K562 (cell line): ENCODE measurements around the gene CARD11. TPM values are rescaled to one million over a fixed set of nuclear protein-coding genes. Genes with fewer than 3 reads are reported as not detected.
A peak's percentile ranks its signal among the peaks of the same experiment; 100 is the strongest.

Experiments used
- ATAC-seq: fragments of 200-7000 bp; cut with Tn5 transposase; 3 replicates; pipeline ENCODE4 v1.9.1; 2020; ENCODE audit warnings: moderate library complexity
- BruUV-seq: library from RNA; stranded (reverse); fragments of 400-500 nt; replicated peaks from 2 replicates; lab custom pipeline; 2021; lab: Mats Ljungman, UMichigan
- CTCF ChIA-PET: fragments of 300-600 bp; formaldehyde crosslinking; extraction: SDS; loops from one replicate; lab custom pipeline; 2021; ENCODE audit warnings: low intra/inter-chr PET ratio; lab: Yijun Ruan, JAX
- POLR2A ChIA-PET: fragments of 300-600, 350-650 bp; sonication (Branson Sonifier 250); formaldehyde crosslinking; extraction: SDS; loops from one replicate; lab custom pipeline; 2021; ENCODE audit warnings: antibody characterized with exemption, inconsistent platforms; lab: Yijun Ruan, JAX
- DNase-seq, 4 experiments: peaks; one replicate each; pipeline versions ENCODE4 v3.0.0 to v3.0.0-alpha.2; 2011 to 2018; ENCODE audit warnings: low spot score in 3 of 4, mixed read lengths in 3 of 4; ENCODE audit errors: extremely low read depth in 1 of 4
- FAIRE-seq: peaks from 2 replicates; lab custom pipeline; 2011; peaks lifted over from hg19 to GRCh38; lab: Jason Lieb, UNC
- H2AFZ ChIP-seq: 2 replicates; pipeline ENCODE4 v1.6.0; 2011; ENCODE audit warnings: low read depth, low read length, control low read depth, inconsistent platforms
- H3K27ac ChIP-seq: fragments of 200-600 bp; 3 replicates; pipeline ENCODE4 v1.8.0; 2011; ENCODE audit warnings: low read depth, mild to moderate bottlenecking, control low read depth, inconsistent platforms, low read length, moderate library complexity, mixed read lengths; ENCODE audit errors: extremely low read depth
- H3K27me3 ChIP-seq, 2 experiments: fragments of 300-600 bp in 1 of 2; 2 replicates in 1 of 2; 3 replicates in 1 of 2; pipeline versions ENCODE4 v1.6.0 to v1.8.0; 2011; ENCODE audit warnings: inconsistent platforms in 2 of 2, low read length in 2 of 2, mild to moderate bottlenecking in 1 of 2, mixed read lengths in 1 of 2, moderate library complexity in 1 of 2; ENCODE audit not compliant: control insufficient read depth in 2 of 2, insufficient read depth in 2 of 2
- H3K36me3 ChIP-seq: fragments of 300-600 bp; 3 replicates; pipeline ENCODE4 v1.8.0; 2011; ENCODE audit warnings: mild to moderate bottlenecking, low read length, inconsistent platforms; ENCODE audit not compliant: control insufficient read depth, insufficient read depth
- H3K4me1 ChIP-seq, 2 experiments: fragments of 200-600 bp in 1 of 2; replicated peaks in 1 of 2; 2 replicates in 1 of 2; 3 replicates in 1 of 2; pipeline versions ENCODE4 v1.5.1 to v1.8.0; 2011; ENCODE audit warnings: inconsistent platforms in 2 of 2, low read length in 2 of 2, mild to moderate bottlenecking in 1 of 2, mixed read lengths in 1 of 2, moderate library complexity in 1 of 2; ENCODE audit not compliant: control insufficient read depth in 2 of 2, insufficient read depth in 2 of 2
- H3K4me2 ChIP-seq: 2 replicates; pipeline ENCODE4 v1.6.1; 2011; ENCODE audit warnings: low read length, control low read depth, inconsistent platforms, mixed read lengths; ENCODE audit not compliant: insufficient read depth
- H3K4me3 ChIP-seq: fragments of 200-600 bp; sonication (generic), shearing (Covaris generic); 2 replicates; pipeline ENCODE4 v1.5.1; 2016; ENCODE audit warnings: control low read depth, inconsistent platforms
- H3K79me2 ChIP-seq: fragments of 200-600 bp; 3 replicates; pipeline ENCODE4 v1.8.0; 2011; ENCODE audit warnings: low read length, inconsistent platforms; ENCODE audit not compliant: control insufficient read depth, insufficient read depth
- H3K9ac ChIP-seq, 2 experiments: 2 replicates each; pipeline versions ENCODE4 v1.6.0 to v1.6.1; 2011; ENCODE audit warnings: low read depth in 2 of 2, low read length in 2 of 2, control low read depth in 1 of 2, inconsistent platforms in 1 of 2, mild to moderate bottlenecking in 1 of 2, mixed read lengths in 1 of 2; ENCODE audit not compliant: insufficient read depth in 1 of 2
- H3K9me1 ChIP-seq: one replicate; pipeline ENCODE4 v1.6.0; 2011; ENCODE audit warnings: inconsistent platforms, mild to moderate bottlenecking, low read length, moderate library complexity; ENCODE audit not compliant: control insufficient read depth, insufficient read depth
- H3K9me3 ChIP-seq: replicated peaks from 2 replicates; pipeline ENCODE4 v1.5.1; 2011; ENCODE audit warnings: low read depth, low read length, inconsistent platforms; ENCODE audit not compliant: control insufficient read depth, insufficient read depth
- H4K20me1 ChIP-seq: replicated peaks from 2 replicates; pipeline ENCODE4 v1.6.1; 2011; ENCODE audit warnings: low read length, inconsistent platforms, mixed read lengths; ENCODE audit not compliant: control insufficient read depth, insufficient read depth
- RBM17 ChIP-seq: fragments of 200-400 bp; formaldehyde crosslinking; IDR thresholded peaks from 2 replicates; pipeline ENCODE4 v1.6.1; 2017; ENCODE audit warnings: low read depth, mild to moderate bottlenecking, low read length, borderline replicate concordance
- SMAD1 ChIP-seq: fragments of 150-350 bp; IDR thresholded peaks from 2 replicates; pipeline ENCODE4 v1.6.1; 2014; ENCODE audit warnings: low read length, low read depth; ENCODE audit not compliant: partially characterized antibody
- ZBTB1 ChIP-seq: sonication (generic); formaldehyde crosslinking; IDR thresholded peaks from 2 replicates; pipeline ENCODE4 v1.8.1; 2023; ENCODE audit warnings: missing genetic modification reagents, low read depth, mild to moderate bottlenecking, borderline replicate concordance
- ZFP36 ChIP-seq: fragments of 150-350 bp; IDR thresholded peaks from 2 replicates; pipeline ENCODE4 v1.6.1; 2018; ENCODE audit warnings: low read length, low read depth; ENCODE audit not compliant: partially characterized antibody
- WGBS: fragments of 100-300 bp; shearing (Covaris generic); methylation state at CpG from one replicate; pipeline ENCODE4 v1.1.6; 2016; ENCODE audit warnings: low coverage, mixed read lengths; ENCODE audit not compliant: insufficient coverage; ENCODE audit errors: missing lambda C conversion rate; 5-methylcytosine and 5-hydroxymethylcytosine counted together
- in situ Hi-C: fragments of 300-500 bp; cut with MboI; formaldehyde crosslinking; loops from 4 replicates; pipeline ENCODE4 v1.15.0; 2018; ENCODE audit warnings: inconsistent platforms, mixed read lengths
- intact Hi-C: fragments of 100-400 bp; cut with micrococcal nuclease; formaldehyde crosslinking; loops from 2 replicates; pipeline ENCODE4 v1.14.2; 2022
- polyA plus RNA-seq, 8 experiments: library from polyadenylated mRNA; depleted of rRNA in 4 of 8; stranded (reverse) in 5 of 8; unstranded in 3 of 8; fragments of >200 nt; fragmentation: Nextera tagmentation in 2 of 8; fragmentation: Illumina TruSeq in 1 of 8; extraction: Ambion mirVana in 2 of 8; extraction: Trizol in 1 of 8; gene quantifications; 2 replicates each; pipeline versions ENCODE4 v1.2.1 to v1.2.3, GENCODE V29; 2011 to 2014; ENCODE audit warnings: inconsistent platforms in 1 of 8, missing spikeins in 1 of 8
- total RNA-seq, 7 experiments: library from RNA; depleted of rRNA in 6 of 7; stranded (reverse); fragments of >200 nt in 6 of 7; fragmentation: Illumina TruSeq in 2 of 7; extraction: Trizol in 2 of 7; gene quantifications; 2 replicates each; pipeline versions ENCODE4 v1.2.1 to v1.2.3, GENCODE V29; 2011 to 2021; ENCODE audit warnings: low replicate concordance in 1 of 7

The CARD11 gene
- total and polyA plus RNA-seq, 9 of the 15 experiments (the other 6 are each of a cell fraction or from before 2014, with no cell fraction given) = 0.07 to 12.8 (median 5.7) TPM

GRCh38 chr7:2930310-2931033, 113.2 kb downstream of the CARD11 start:
- ChIA-PET CTCF (no interaction called here), POLR2A (interaction anchor here (0.6 to 1.0 kb wide), 2 partner anchors 16 to 24 kb away, joined by 3 to 4 read pairs; no protein-coding TSS in a partner anchor)
- H3K4me1 ChIP-seq = peaks cover 0 to 11% of the 10 kb centered on the region in 2 experiments; a peak in 2 of 5 replicates
- no peak overlapping the region for H3K4me3 ChIP-seq
- no peak for ATAC-seq
- H3K27ac ChIP-seq = no peak overlapping the region
- H3K79me2 ChIP-seq = no peaks in the 10 kb centered on the region
- H3K27me3 ChIP-seq = no peaks in the 10 kb centered on the region
- DNase-seq = no peak
- H2AFZ ChIP-seq = no peak overlapping the region
- no peaks in the 10 kb centered on the region for H4K20me1 ChIP-seq
- in situ Hi-C loops = no loop called here
- H3K9ac ChIP-seq = no peak overlapping the region
- WGBS = 59% methylated on average over 11 of the region's 13 CpGs
- TF ChIP-seq ZBTB1 (CRISPR knock-in tag) = no peak
- no peak for TF ChIP-seq SMAD1
- peak; percentile 26 for TF ChIP-seq ZFP36
- TF ChIP-seq RBM17 = no peak
- no TSS peak for BruUV-seq
- H3K9me3 ChIP-seq = no peaks in the 10 kb centered on the region
- FAIRE-seq = no peak
- no peaks in the 10 kb centered on the region for H3K36me3 ChIP-seq
- intact Hi-C loops = no loop called here
- H3K9me1 ChIP-seq = no peaks in the 10 kb centered on the region
- no peak overlapping the region for H3K4me2 ChIP-seq
